Measurements from ENCODE around the gene NOM1.

DNA sequence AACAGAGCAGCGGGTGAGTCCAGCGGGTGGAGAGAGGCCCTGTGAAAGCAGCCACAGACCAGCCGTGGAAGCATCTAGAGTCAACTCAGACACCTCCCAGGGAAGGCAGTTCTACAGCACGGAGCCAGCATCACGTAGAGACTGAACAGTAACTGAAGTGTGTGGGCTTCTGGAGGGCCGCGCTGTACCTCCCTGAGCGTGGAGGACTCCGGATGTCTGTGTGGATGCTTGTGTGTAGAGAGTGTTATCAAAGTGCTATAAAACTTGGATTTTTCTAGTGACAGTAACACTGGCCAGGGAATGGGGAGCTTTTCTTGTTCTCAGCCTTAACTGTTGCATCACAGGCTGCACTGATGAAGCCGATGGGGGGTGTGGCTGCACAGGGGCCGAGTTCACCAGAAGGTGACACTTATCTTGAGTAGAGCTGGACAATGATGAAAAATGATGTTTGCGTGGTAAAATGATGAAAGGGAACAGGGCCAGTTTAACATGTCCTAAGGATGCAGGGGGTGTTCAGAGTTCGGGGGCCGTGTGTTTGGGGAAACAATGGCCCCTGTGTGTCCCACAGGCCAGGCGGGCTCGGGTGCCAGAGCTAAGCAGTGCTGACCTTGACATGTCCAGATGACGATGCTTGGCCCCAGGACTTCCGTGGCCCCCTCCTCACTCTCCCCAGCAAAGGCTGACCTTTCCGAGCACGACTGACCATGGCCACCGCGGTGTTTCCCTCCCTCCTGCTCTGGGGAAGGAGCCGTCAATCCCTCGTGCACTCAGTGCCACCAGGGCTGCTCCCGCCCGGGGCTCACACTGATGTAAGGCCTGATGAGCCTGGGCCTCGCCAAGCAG, 39.1 kb downstream of the NOM1 start:
- no peak for TF ChIP-seq ZNF384 (IDR thresholded peaks at IDR 0.05)
- no peak for TF ChIP-seq SP1 (IDR thresholded peaks at IDR 0.05)

Measured in HEK293T (cell line).